Adrenal gland (tissue), 5 donors: ENCODE results near the gene PTGES2.

Source experiments
- CTCF ChIP-seq, 6 experiments: fragments of 450-650 bp in 4 of 6; fragments of 200-600 bp in 2 of 6; sonication (generic) in 1 of 6; IDR thresholded peaks; 1 replicate in 5 of 6; 2 replicates in 1 of 6; pipeline versions ENCODE4 v1.5.1 to v1.8.0; 2016 to 2021; ENCODE audit warnings: antibody characterized with exemption in 6 of 6, mild to moderate bottlenecking in 2 of 6, moderate library complexity in 1 of 6
- POLR2A ChIP-seq, 2 donors: fragments of 450-650 bp; IDR thresholded peaks; one replicate each; pipeline ENCODE4 v1.6.1; 2017; ENCODE audit warnings: antibody characterized with exemption in 2 of 2, mild to moderate bottlenecking in 2 of 2, moderate library complexity in 1 of 2
- donor health status: DM: no; HTN: no; CAD: no.

- no peak for TF ChIP-seq CTCF (IDR thresholded peaks at IDR 0.05)
- TF ChIP-seq POLR2A (IDR thresholded peaks at IDR 0.05), result peak; percentile 73 to 87
Measured at GRCh38 chr9:128159784-128160602, 32.5 kb upstream of the PTGES2 start, which contains the start of gene BBLN.
